Activated CD4-positive, alpha-beta T cell treated with anti-CD3 and anti-CD28 coated beads, Interleukin-2, amount 50 U/mL, for 1 hour (primary cell): Measurements from ENCODE around the gene DCP1B.

ENCODE experiments used
- DNase-seq: peaks from one replicate; pipeline ENCODE4 v3.0.0-alpha.2; 2020

DCP1B gene

DNA sequence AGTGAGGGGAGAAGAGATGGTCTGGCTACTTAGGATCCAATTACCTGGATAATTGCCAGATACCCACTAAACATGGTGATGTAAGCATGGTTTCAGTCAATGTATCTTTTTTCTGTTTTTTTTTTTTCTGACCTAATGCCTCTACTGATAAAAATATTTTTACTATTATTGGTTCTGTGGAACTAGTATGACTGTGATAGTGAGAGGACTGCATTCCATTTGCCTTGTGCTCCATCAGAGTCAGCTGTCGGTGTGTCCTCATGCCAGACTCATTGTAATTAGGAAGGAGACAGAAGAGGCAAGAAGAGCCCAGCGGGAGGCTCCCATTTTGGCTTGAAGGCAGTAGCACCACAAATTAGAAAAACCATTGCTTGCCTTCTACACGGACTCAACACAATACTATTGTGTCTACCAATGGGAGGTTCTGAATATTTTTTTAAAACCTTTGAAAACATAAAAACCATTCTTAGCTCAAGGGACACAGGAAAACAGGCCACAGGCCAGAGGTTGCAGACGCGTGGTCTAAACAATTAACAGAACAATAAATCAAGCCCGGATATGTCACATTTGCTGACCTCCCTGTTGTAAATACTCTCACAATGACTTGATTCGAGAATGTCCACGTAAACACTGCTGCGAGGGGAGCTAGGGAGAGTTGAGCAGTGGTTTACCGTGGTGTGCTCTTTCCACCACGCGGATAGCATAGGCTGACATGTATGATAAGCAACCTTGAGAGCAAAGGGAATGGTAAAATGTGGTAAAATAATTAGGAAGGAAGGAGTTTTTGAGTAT is 13.5 kb upstream of the DCP1B start:
- no peak for DNase-seq

DNA sequence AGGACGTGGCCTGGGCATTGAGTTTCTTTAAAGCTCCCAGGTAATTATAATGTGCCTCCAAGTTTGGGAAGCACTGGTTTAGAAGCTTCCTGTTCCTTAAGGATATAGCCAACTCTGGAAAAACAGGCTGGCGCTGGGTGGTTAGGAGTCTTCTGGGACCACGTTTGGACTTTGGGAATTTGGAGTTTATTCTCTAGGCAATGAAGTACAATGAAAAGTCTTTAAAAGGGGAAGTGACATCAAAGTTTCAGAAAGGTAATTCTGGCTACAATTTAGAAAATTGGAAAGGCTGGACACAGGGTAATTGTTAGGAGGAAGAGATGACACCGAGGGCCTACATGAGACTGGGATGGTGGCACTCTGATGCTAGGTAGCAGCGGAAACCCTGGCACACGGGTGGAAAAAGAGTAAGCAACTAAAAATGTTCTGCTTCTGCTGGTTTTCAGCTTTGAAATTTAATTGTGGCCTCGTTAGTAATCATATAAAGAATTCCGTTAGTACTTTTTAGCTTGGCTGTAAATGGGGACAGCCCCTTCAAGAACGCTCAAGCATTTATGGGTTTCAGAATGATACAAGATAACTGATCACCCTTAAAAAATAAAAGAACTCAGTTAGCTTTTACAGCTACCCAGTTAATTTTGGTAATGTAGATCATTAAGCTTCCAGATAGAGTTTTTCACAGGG is 12.7 kb upstream of the DCP1B start:
- no peak for DNase-seq

DNA sequence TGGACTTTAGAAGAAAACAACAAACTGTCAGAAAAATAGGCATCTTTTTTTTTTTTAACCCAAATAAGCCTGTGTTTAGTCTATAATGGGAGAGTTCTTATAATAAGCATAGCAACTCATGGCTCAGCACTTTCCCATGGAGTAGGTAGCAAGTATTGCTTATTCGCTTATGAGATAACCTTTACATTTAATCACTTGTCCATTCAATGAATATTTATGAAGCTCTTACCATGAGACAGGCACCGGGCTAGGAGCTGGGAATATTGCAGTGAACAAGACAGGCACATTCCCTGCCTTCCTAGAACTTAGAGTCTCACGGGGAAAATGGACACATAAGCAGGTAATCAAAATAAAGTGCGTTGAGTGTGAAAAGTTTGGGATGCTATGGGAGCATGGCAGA is 10.0 kb upstream of the DCP1B start:
- DNase-seq, result no peak

DNA sequence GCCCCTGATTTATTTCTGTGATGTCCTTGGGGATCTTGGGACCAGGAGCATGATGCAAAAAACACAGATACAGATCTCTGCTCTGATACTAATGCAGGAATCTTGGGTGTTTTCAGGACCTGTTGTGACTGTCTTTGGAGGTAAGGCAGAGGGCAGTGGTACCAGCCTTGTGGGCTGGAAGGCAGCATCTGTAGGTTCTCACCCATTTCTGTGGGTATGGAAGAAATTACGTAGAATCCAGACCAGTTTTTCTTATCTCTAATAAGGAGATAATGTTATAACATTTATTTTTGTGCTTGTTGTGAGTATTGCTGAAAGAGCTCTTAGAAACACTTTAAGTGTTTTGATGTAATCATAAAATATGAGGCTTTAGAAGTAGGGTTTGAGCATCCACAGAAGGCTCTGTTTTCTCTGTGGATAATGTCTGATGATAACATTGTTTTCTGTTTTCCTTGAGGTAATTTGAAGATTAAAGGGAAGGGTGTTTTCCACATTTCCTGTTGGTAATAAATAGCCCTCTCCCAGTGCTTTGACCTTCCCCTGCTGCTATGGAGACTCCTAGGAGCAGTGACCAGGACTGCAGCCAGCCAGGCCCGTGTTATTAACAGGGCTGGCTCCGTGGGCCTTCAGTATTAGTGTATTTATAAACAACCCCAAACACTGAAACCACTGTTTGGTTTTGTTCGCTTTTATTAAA is 9.4 kb upstream of the DCP1B start:
- DNase-seq, result no peak

DNA sequence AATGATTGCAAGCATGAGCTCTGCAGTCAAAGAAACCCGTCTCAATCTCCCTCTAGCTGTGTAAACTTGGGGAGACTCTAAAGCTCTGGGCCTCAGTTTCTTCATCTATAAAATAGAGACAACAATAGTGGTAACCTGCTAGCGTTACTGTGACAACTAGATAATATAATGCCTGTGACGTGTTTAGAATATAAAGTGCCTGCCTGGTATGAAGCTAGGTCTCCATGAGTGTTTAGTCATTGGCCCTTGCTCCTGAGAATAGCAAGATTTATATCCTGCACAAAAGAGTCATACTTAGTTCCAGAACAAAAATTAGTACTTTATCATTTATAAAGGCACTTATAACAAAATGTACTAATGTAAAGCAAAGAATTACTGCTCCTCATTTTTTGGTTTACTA is 8.8 kb upstream of the DCP1B start:
- DNase-seq, result no peak

DNA sequence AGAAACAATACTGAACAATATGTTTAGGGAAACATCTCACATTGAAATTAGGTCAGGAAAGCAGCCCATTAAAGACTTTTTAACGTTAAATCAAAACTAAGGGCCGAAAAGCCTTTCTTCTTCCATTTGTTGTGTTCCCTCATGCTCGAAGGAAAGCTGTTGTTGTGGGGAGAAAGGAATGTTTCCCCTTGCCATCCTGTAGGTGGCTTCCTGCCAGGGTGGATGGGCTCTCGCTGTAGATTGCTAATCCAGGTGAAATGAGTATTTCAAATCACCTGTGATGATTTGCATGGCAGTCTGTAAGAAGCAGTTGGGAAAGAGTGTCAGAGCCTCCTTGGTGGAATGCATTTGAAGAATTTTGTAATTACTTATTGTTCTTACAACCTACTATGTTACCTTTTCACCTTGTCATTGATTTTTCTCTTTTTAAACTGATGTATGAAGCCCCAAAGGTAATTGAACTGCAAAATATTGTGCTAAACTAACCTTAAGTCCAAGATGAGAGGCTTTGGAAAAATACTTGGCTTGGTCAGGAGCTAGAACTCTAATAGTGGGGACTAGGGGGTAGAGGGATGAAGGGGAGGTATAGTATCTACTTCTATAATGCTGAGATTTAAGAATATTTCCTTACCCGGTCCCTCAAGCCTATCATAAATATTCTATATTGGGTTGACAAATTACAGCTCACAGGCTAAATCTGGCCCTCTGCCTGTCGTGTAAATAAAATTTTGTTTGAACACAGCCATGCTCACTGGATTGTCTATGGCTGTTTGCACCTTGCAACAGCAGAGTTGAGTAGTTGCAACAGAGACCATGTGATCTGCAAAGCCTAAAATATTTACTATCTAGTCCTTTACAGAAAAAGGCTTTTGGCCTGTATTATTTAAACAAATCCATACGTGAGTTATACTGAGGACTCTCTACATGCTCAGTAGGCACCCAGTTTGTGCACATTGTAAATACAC is 7.7 kb upstream of the DCP1B start:
- DNase-seq, result no peak

DNA sequence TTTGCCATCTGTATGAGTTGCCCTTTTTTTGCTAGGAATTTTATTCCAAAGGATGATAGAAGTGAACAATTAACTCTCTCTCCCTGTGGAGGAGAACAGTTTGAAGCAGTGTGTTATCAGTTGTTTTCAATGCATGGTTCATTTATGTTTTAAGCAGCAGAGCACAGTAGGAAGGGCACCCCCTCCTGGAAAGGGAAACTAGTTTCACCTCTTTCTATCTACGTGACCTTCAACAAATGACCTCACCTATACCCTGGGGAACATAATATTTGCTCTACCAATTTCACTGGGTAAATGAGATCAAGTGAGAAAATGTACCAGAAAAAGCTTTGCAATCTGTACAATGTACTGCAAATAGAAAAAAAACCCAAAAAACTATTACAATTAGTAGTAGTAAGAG is 5.4 kb upstream of the DCP1B start:
- DNase-seq, result no peak

DNA sequence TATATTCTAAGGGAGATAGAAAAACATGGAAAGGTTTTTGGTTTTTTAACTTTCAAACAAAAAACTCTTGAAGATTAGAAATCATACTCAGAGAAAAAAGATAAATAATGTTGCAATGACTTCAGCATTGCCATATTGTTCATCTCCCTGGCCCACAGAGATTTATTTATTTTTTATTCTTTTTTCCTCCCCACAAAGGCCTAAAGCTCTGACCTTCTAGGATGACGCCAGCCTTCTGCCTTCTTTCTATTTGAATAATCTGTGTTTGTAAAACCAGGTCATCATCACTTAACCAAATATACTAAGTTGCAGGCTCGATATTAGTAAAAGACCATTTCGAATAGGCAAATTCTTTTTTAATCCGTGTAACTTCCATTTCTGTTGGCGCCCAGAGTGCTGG is 4.4 kb upstream of the DCP1B start:
- DNase-seq, result no peak

DNA sequence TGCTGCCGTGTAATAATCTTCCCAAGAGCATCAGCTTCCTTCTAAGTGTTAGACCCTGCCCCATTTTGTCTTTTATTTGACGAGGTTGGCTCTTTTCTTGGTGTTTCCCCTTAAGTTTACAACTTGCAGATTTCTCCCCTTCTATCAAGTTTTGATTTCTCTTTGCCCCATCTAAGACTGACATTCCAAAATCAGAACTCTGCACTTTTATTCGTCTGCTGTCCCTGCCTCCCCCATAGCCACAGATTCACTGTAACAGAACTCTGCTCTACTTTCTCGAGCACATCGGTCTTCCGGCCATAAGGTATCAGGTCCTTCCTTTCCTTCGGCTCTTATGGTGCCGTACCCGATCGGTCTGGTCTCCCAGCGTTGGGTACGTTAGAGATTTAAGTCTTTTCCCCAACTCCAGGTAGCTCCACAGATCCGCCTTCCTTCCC is 563 bp downstream of the DCP1B start:
- DNase-seq, result no peak

DNA sequence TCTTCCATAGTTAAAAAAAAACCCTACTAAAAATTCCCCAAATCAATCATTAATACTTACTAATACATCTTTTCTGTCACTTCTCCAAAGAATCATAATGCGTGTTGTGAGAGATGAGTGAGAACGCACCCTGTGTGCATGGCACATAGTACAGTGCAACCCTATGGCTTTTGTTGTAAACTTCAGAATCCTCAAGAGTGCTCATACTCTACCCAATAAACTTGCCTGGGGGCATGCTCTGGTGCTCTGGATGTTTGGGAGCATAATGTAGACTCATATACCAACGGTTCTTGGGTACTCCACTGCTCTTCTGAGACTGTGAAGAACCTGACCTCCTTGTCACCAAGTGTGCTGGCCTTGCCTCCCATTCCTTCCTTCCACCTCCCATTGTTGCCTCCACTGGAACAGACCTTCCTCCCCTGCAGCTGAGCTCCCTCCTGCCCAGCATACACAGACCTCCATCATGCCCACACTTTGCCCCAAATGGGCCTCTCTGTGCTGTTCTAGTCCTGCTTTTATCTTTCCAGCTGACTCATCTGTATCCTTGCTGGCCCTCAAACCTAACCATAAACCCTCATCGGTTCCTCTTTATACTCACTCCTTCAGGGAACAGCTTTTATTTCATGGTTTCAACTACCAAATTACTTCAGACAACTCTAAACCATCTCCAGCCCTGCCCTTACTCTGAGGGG is 8.9 kb downstream of the DCP1B start:
- no peak for DNase-seq

DNA sequence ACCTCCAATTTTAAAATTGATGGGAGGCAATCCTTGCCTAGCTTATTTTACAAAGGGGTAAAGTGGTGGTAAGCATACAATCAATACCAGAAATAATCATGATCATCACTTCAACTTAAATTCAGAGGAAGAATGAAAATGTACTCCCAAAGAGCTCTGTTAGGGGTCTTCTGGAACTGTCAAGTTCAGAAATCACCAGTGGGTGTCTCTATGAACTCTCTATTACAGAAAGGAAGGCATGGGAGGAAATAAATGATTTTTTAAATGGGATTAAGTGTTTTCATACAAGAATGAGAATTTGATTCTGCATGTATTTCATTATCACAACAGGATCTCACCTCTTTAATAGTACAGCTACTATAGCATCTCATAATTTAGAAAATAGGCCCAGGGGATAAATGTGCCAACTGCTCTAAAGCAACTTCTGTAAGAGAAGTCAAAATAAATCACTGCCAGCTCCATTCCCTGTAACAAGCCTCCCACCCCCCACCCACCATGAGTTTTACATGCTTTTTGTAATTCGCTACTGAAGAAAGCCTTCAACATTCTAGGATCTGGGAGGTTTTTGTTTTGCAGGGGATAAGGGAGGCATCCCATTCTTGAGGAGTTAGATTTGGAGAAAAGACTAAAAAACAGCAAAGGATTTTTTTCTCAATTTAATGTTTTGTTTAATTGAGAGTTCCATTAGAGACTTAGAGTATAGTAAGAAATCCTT is 9.7 kb downstream of the DCP1B start:
- DNase-seq, result no peak

DNA sequence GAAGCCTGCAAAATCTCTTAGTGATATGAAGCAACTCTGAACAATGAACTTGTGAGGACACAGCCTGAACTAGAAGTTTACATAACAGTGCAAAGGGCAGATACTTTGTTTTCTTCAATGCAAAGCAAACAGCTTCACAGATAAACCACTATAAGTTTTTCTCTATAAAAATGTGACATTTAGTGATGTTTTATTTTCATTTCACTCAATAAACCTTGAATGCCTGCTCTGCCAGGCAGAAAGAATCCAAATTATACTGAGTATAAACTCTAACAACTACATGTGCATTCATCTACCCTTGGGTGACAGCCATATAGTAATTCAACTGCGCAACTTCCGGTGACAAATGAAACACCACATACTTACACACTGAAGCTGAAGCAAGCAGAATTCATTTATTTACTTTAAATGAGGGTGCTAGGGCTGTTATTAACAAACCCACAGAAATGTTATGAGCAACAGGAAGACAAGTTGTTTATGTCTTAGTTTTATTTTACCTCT is 10.3 kb downstream of the DCP1B start:
- no peak for DNase-seq

DNA sequence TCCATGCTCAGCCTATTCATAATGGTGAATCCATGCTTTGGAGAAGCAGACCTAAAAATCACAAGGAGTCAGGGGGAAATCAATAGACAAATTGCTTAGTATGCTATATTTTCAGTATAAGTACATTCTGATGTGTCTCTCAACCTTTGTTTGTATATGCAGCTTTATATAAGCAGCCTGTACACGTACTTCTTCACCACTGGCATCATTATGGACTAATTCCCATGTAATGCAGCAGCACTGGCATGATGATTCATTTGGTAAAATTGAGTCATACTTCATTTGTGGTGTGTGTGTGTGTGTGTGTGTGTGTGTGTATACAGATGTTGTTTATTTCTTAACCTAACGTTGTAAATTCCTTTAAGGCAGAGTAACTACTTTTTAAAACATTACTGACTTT is 10.9 kb downstream of the DCP1B start:
- DNase-seq, result no peak

DNA sequence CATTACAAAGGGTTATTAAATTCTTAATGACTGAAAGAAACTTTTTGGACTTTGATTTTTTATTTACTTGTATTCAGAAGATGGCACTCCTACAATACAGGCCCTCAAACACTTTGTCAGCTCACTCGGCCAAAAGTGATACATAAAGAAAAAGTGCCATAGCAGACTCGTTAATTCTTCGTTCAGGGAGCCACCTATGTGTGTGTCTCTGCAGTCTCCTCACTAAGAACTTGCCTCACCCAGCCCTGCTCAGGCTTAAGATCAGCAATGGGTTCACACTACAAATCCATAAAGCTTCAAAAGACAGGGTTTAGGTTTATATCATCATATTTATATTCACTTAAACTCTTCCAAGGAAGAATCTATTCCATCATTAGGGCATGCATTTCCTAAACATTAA is 11.5 kb downstream of the DCP1B start:
- DNase-seq, result no peak

DNA sequence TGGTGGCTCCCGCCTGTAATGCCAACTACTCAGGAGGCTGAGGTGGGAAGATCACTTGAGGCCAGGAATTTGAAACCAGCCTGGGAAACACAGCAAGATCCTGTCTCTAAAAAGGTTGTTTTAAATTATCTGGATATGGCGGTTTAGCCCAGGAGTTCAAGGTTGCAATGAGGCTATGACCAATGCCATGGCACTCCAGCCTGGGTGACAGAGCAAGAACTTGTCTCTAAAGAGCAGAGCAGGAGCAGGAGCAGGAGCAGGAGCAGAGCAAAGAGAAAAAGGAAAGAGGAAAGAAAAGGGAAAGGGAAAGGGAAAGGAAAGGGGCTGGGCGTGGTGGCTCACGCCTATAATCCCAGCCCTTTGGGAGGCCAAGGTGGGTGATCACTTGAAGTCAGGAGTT is 15.1 kb downstream of the DCP1B start:
- no peak for DNase-seq

DNA sequence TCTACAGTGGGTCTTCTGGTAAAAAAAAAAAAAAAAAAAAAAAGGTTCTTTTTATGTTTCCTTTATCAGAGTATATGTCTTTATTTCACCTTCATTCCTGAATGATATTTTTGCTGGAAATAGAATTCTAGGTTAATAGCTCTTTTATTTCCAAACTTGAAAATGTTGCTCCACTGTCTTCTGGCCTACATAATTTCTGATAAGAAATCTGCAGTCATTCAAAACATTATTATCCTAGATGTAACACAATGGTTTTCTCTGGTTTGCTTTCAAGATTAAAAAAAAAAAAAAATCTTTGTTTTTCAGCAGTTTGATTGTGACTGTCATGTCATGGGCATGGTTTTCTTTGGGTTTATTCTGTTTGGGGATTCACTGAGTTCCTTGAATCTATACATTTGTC is 19.5 kb downstream of the DCP1B start:
- no peak for DNase-seq

DNA sequence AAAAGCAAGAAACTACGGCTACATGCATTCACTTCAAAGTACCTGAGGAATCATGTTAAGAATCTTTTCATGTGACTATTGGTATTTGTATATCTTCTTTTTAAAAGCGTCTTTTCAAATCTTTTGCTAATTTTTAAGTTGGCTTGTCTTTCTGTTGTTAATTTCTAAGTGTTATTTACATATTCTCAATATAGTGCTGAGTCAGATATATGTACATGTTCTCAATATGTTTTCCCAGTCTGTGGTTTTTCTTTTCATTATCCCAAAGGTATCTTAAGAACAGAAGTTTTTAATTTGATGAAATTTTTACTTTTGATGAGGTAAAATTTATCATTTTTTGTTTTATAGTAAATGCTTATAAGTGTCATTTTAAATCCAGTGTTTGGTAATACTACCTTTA is 24.0 kb downstream of the DCP1B start:
- no peak for DNase-seq

DNA sequence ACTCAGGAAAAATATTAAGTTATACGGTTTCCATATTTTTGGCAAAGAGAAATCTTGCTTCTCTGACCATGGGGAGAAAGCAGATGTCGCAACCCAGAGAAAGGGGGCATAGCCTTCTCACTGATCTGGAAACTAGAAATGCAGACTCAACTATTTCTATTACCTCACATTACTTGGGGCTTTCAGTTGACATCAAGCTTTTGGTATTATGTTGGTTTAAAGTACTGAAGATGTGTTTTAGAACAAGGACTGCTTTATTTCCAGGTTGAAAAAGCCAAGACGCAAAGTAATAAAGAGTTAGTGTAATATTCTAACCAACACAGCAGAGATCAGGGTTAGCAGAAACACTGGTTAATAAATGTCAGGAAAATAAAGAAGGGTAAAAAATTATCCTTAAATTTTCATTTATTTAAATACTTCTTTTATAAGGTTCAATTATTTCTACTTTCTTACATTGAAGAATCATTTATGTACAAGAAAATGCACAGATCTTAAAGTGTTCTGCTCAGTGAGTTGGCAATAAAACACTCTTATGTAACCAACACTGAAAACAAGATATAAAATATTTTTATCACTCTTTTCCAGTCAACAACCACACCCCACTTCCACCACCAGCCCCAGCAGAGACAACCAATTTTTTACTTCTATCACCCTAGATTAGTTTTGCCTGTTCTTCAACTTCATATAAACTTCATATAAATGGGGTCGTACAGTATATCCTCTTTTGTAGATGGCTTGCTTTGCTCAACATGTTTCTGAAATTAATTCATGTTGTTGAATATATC is 26.0 kb downstream of the DCP1B start:
- DNase-seq, result no peak

DNA sequence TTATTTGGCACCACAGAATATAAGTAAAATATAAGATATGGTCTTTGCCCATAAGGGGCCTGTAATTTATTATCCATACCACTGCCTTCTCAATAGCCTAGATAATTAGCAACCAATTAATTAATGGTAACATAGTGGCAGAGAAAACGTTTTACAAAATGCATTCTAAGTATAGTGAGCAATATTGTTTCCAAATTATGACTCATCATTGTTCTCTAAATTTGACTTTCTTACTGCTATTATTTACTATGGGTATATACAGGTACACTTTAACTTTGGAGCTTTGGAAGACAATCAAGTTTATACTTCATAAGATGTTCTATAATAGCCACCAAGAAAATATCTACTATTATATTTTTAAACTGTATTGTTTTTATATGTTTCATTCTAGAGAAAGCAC is 26.7 kb downstream of the DCP1B start:
- DNase-seq, result no peak

DNA sequence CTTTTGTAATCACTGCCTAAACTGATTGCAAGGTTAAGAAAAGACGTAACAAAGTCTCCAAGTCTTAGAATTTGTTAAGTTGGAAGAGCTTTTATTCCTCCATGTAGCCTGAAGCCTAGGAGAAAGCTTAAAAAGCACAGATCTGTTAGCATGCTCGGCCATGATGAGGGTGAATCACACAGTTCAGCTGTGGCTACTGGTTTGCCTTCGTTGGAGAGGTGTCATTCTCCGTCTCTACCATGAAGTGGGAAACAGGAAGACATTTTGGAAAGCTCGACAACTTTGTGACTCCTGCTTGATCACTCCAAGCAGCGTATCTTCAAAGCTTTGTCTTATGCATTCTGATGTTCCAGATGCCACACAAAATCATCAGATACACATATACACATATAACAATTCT is 27.1 kb downstream of the DCP1B start:
- DNase-seq, result no peak

DNA sequence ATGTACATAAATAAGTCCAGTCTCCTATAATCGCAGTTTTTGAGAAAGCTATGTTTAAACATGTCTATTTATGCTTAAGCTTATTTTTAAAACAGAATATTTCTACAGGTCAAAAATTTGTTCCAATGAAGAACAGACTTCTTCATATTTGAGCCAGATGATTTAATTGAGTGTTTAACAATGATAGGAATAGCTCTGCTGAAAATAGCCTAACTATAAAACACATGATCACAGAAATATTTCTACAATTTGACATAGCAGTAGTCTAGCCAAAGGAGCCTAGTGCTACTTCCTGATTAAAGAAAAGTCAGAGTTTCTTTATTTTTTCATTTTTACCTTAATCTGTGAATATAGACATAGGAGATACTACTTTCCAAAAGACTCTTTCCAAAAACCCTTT is 29.4 kb downstream of the DCP1B start:
- DNase-seq, result no peak
